ENCODE measurements around the gene AKAP5.

AKAP5 gene

GRCh38 chr14:64504897-64505794 lies 39.8 kb downstream of the AKAP5 start:
- CTCF ChIA-PET: interaction anchor here (0.9 to 1.2 kb wide), 4 partner anchors 17 to 161 kb away, joined by 3 to 6 read pairs (median 4); partner anchors contain the start of gene HSPA2
- TF ChIP-seq CTCF (IDR thresholded peaks at IDR 0.05; ENCODE audit: insufficient read depth, low read length, missing control alignments): no peak
- DNase-seq (ENCODE audit: low read depth, low spot score): no peak
- H3K4me3 ChIP-seq (ENCODE audit: low read depth, low read length): peak overlapping the region; percentile 86
- POLR2A ChIA-PET: interaction anchor here (0.7 to 2.3 kb wide), 13 partner anchors 8 to 166 kb away, joined by 3 to 17 read pairs (median 4); partner anchors contain the start of genes HSPA2 and MTHFD1

- CTCF ChIA-PET: no interaction called here
- peak overlapping the region; percentile 45 for H3K4me3 ChIP-seq (ENCODE audit: low read depth, low read length)
- DNase-seq (ENCODE audit: low read depth, low spot score): no peak
- POLR2A ChIA-PET: no interaction called here
- no peak for TF ChIP-seq CTCF (IDR thresholded peaks at IDR 0.05; ENCODE audit: insufficient read depth, low read length, missing control alignments)
Observed at GRCh38 chr14:64506721-64507120, 41.4 kb downstream of the AKAP5 start.

GRCh38 chr14:64507376-64508156 lies 42.3 kb downstream of the AKAP5 start:
- H3K4me3 ChIP-seq (ENCODE audit: low read depth, low read length): peak overlapping the region; percentile 19
- TF ChIP-seq CTCF (IDR thresholded peaks at IDR 0.05; ENCODE audit: insufficient read depth, low read length, missing control alignments): no peak
- ChIA-PET POLR2A (no interaction called here), CTCF (interaction anchor here (3.4 to 5.9 kb wide), 3 partner anchors 9 to 165 kb away, joined by 10 to 83 read pairs (median 26); no protein-coding TSS in a partner anchor)
- DNase-seq (ENCODE audit: low read depth, low spot score): no peak

GRCh38 chr14:64508215-64508776 lies 43.0 kb downstream of the AKAP5 start:
- no peak for TF ChIP-seq CTCF (IDR thresholded peaks at IDR 0.05; ENCODE audit: insufficient read depth, low read length, missing control alignments)
- ChIA-PET POLR2A (interaction anchor here (0.6 kb wide), 1 partner anchor 498 kb away, joined by 3 read pairs; no protein-coding TSS in a partner anchor), CTCF (interaction anchor here (1.3 to 5.9 kb wide), 5 partner anchors 10 to 384 kb away, joined by 4 to 83 read pairs (median 26); no protein-coding TSS in a partner anchor)
- DNase-seq (ENCODE audit: low read depth, low spot score): no peak
- no peak overlapping the region for H3K4me3 ChIP-seq (ENCODE audit: low read depth, low read length)

- no peak for TF ChIP-seq CTCF (IDR thresholded peaks at IDR 0.05; ENCODE audit: insufficient read depth, low read length, missing control alignments)
- ChIA-PET POLR2A (interaction anchor here (0.6 kb wide), 1 partner anchor 497 kb away, joined by 3 read pairs; no protein-coding TSS in a partner anchor), CTCF (interaction anchor here (0.7 to 5.9 kb wide), 11 partner anchors 11 to 383 kb away, joined by 3 to 83 read pairs (median 3); no protein-coding TSS in a partner anchor)
- no peak overlapping the region for H3K4me3 ChIP-seq (ENCODE audit: low read depth, low read length)
- no peak for DNase-seq (ENCODE audit: low read depth, low spot score)
Observed at GRCh38 chr14:64509036-64509435, 43.7 kb downstream of the AKAP5 start.

All from AG04449 (cell line).